HEK293 (cell line): Measurements from ENCODE around the gene ANXA10.

ENCODE experiments used
- ZFP3 ChIP-seq: fragments of 450-650 bp; formaldehyde crosslinking; IDR thresholded peaks from 2 replicates; pipeline ENCODE4 v1.5.1; 2016; ENCODE audit warnings: low read depth, missing biosample characterization, missing genetic modification characterization
- ZNF280C ChIP-seq: fragments of 450-650 bp; formaldehyde crosslinking; IDR thresholded peaks from 2 replicates; pipeline ENCODE4 v1.5.1; 2016; ENCODE audit warnings: missing biosample characterization, missing genetic modification characterization
- ZNF302 ChIP-seq: fragments of 450-650 bp; formaldehyde crosslinking; IDR thresholded peaks from 2 replicates; pipeline ENCODE4 v1.5.1; 2016; ENCODE audit warnings: missing biosample characterization, missing genetic modification characterization, low read depth
- ZNF433 ChIP-seq: fragments of 450-650 bp; formaldehyde crosslinking; IDR thresholded peaks from 2 replicates; pipeline ENCODE4 v1.5.1; 2016; ENCODE audit warnings: missing biosample characterization, missing genetic modification characterization, low read depth
- TF ChIP-seq, protein P1 (sequence below): fragments of 450-650 bp; formaldehyde crosslinking; IDR thresholded peaks from 2 replicates; pipeline ENCODE4 v1.5.1; 2016; ENCODE audit warnings: missing biosample characterization, missing genetic modification characterization
- TF ChIP-seq, protein P2 (sequence below): fragments of 450-650 bp; formaldehyde crosslinking; IDR thresholded peaks from 2 replicates; pipeline ENCODE4 v1.5.1; 2016; ENCODE audit warnings: missing biosample characterization, missing genetic modification characterization
- TF ChIP-seq, protein P3 (sequence below): fragments of 450-650 bp; formaldehyde crosslinking; IDR thresholded peaks from 2 replicates; pipeline ENCODE4 v1.5.1; 2016; ENCODE audit warnings: missing biosample characterization, missing genetic modification characterization, low read depth

- TF ChIP-seq, protein P1, sequence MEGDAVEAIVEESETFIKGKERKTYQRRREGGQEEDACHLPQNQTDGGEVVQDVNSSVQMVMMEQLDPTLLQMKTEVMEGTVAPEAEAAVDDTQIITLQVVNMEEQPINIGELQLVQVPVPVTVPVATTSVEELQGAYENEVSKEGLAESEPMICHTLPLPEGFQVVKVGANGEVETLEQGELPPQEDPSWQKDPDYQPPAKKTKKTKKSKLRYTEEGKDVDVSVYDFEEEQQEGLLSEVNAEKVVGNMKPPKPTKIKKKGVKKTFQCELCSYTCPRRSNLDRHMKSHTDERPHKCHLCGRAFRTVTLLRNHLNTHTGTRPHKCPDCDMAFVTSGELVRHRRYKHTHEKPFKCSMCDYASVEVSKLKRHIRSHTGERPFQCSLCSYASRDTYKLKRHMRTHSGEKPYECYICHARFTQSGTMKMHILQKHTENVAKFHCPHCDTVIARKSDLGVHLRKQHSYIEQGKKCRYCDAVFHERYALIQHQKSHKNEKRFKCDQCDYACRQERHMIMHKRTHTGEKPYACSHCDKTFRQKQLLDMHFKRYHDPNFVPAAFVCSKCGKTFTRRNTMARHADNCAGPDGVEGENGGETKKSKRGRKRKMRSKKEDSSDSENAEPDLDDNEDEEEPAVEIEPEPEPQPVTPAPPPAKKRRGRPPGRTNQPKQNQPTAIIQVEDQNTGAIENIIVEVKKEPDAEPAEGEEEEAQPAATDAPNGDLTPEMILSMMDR (tag by site-specific recombination): no peak
- no peak for TF ChIP-seq ZNF280C (tag by site-specific recombination)
- no peak for TF ChIP-seq ZNF302
- TF ChIP-seq ZFP3 (tag by site-specific recombination): no peak
- TF ChIP-seq, protein P2, sequence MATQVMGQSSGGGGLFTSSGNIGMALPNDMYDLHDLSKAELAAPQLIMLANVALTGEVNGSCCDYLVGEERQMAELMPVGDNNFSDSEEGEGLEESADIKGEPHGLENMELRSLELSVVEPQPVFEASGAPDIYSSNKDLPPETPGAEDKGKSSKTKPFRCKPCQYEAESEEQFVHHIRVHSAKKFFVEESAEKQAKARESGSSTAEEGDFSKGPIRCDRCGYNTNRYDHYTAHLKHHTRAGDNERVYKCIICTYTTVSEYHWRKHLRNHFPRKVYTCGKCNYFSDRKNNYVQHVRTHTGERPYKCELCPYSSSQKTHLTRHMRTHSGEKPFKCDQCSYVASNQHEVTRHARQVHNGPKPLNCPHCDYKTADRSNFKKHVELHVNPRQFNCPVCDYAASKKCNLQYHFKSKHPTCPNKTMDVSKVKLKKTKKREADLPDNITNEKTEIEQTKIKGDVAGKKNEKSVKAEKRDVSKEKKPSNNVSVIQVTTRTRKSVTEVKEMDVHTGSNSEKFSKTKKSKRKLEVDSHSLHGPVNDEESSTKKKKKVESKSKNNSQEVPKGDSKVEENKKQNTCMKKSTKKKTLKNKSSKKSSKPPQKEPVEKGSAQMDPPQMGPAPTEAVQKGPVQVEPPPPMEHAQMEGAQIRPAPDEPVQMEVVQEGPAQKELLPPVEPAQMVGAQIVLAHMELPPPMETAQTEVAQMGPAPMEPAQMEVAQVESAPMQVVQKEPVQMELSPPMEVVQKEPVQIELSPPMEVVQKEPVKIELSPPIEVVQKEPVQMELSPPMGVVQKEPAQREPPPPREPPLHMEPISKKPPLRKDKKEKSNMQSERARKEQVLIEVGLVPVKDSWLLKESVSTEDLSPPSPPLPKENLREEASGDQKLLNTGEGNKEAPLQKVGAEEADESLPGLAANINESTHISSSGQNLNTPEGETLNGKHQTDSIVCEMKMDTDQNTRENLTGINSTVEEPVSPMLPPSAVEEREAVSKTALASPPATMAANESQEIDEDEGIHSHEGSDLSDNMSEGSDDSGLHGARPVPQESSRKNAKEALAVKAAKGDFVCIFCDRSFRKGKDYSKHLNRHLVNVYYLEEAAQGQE (tag by site-specific recombination): no peak
- no peak for TF ChIP-seq ZNF433 (tag by site-specific recombination)
- TF ChIP-seq, protein P3, sequence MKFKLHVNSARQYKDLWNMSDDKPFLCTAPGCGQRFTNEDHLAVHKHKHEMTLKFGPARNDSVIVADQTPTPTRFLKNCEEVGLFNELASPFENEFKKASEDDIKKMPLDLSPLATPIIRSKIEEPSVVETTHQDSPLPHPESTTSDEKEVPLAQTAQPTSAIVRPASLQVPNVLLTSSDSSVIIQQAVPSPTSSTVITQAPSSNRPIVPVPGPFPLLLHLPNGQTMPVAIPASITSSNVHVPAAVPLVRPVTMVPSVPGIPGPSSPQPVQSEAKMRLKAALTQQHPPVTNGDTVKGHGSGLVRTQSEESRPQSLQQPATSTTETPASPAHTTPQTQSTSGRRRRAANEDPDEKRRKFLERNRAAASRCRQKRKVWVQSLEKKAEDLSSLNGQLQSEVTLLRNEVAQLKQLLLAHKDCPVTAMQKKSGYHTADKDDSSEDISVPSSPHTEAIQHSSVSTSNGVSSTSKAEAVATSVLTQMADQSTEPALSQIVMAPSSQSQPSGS (tag by site-specific recombination): no peak
Measured at GRCh38 chr4:168167714-168168284, 75.5 kb downstream of the ANXA10 start.
